Liver (tissue), 9 donors: ENCODE measurements around the gene OR2F2. TPM values are rescaled to one million over a fixed set of nuclear protein-coding genes. Genes with fewer than 3 reads are reported as not detected.

Experiments
- DNase-seq: peaks from one replicate; pipeline ENCODE4 v3.0.0-alpha.2; 2017; ENCODE audit warnings: low spot score
- H3K27ac ChIP-seq, 2 donors: one replicate each; pipeline ENCODE4 v1.7.0; 2013; ENCODE audit warnings: inconsistent platforms in 2 of 2, low read length in 2 of 2, control low read depth in 1 of 2, low read depth in 1 of 2, mild to moderate bottlenecking in 1 of 2
- H3K27me3 ChIP-seq, 4 donors: one replicate each; pipeline versions ENCODE4 v1.6.1 to v1.7.0; 2013; ENCODE audit warnings: low read length in 3 of 4, inconsistent platforms in 1 of 4, mild to moderate bottlenecking in 1 of 4, moderate library complexity in 1 of 4; ENCODE audit not compliant: control insufficient read depth in 4 of 4, insufficient read depth in 4 of 4
- H3K36me3 ChIP-seq, 4 donors: one replicate each; pipeline versions ENCODE4 v1.6.1 to v1.7.0; 2013; ENCODE audit warnings: low read length in 3 of 4, mild to moderate bottlenecking in 3 of 4, low read depth in 1 of 4, moderate library complexity in 1 of 4; ENCODE audit not compliant: control insufficient read depth in 4 of 4, insufficient read depth in 3 of 4
- H3K4me1 ChIP-seq, 4 donors: one replicate each; pipeline versions ENCODE4 v1.6.1 to v1.7.0; 2013; ENCODE audit warnings: low read length in 3 of 4, mild to moderate bottlenecking in 3 of 4, moderate library complexity in 1 of 4; ENCODE audit not compliant: control insufficient read depth in 4 of 4, insufficient read depth in 4 of 4
- H3K4me3 ChIP-seq, 3 donors: one replicate each; pipeline versions ENCODE4 v1.6.1 to v1.7.0; 2013; ENCODE audit warnings: low read length in 3 of 3, control low read depth in 1 of 3, low read depth in 1 of 3, mild to moderate bottlenecking in 1 of 3
- H3K9ac ChIP-seq, 2 donors: one replicate each; pipeline ENCODE4 v1.7.0; 2013; ENCODE audit warnings: low read length in 2 of 2, mild to moderate bottlenecking in 2 of 2, moderate library complexity in 2 of 2, control low read depth in 1 of 2, low read depth in 1 of 2
- H3K9me3 ChIP-seq, 4 donors: one replicate each; pipeline versions ENCODE4 v1.6.1 to v1.7.0; 2013; ENCODE audit warnings: low read length in 3 of 4; ENCODE audit not compliant: control insufficient read depth in 4 of 4
- EGR1 ChIP-seq, 2 donors: IDR thresholded peaks; 2 replicates each; pipeline ENCODE4 v1.6.1; 2016 to 2018; ENCODE audit warnings: antibody characterized with exemption in 2 of 2, low read depth in 2 of 2
- FOXA1 ChIP-seq: IDR thresholded peaks from 2 replicates; pipeline ENCODE4 v1.6.1; 2016; ENCODE audit warnings: antibody characterized with exemption
- FOXA2 ChIP-seq: IDR thresholded peaks from 2 replicates; pipeline ENCODE4 v1.6.1; 2016; ENCODE audit warnings: antibody characterized with exemption
- GABPA ChIP-seq, 2 donors: IDR thresholded peaks in 1 of 2; conservative IDR thresholded peaks in 1 of 2; 2 replicates each; pipeline ENCODE4 v1.6.1; 2016; ENCODE audit warnings: antibody characterized with exemption in 2 of 2, mild to moderate bottlenecking in 1 of 2, moderate library complexity in 1 of 2
- HNF4A ChIP-seq, 2 donors: conservative IDR thresholded peaks; 2 replicates each; pipeline ENCODE4 v1.6.1; 2016; ENCODE audit warnings: antibody characterized with exemption in 2 of 2, mild to moderate bottlenecking in 2 of 2
- HNF4G ChIP-seq: IDR thresholded peaks from 2 replicates; pipeline ENCODE4 v1.6.1; 2016; ENCODE audit warnings: antibody characterized with exemption
- JUND ChIP-seq, 2 donors: IDR thresholded peaks; 2 replicates each; pipeline ENCODE4 v1.6.1; 2016; ENCODE audit warnings: antibody characterized with exemption in 2 of 2
- NR2F2 ChIP-seq: IDR thresholded peaks from 2 replicates; pipeline ENCODE4 v1.6.1; 2016; ENCODE audit warnings: antibody characterized with exemption
- RAD21 ChIP-seq, 2 donors: IDR thresholded peaks; 2 replicates each; pipeline ENCODE4 v1.6.1; 2016; ENCODE audit warnings: antibody characterized with exemption in 2 of 2, mild to moderate bottlenecking in 2 of 2
- RXRA ChIP-seq, 2 donors: IDR thresholded peaks; 2 replicates each; pipeline ENCODE4 v1.6.1; 2017 to 2018; ENCODE audit warnings: antibody characterized with exemption in 2 of 2, mild to moderate bottlenecking in 1 of 2
- SP1 ChIP-seq: IDR thresholded peaks from 2 replicates; pipeline ENCODE4 v1.6.1; 2018; ENCODE audit warnings: antibody characterized with exemption, mild to moderate bottlenecking
- TAF1 ChIP-seq: conservative IDR thresholded peaks from 2 replicates; pipeline ENCODE4 v1.6.1; 2016; ENCODE audit warnings: antibody characterized with exemption, mild to moderate bottlenecking
- YY1 ChIP-seq: IDR thresholded peaks from 2 replicates; pipeline ENCODE4 v1.6.1; 2016; ENCODE audit warnings: antibody characterized with exemption, mild to moderate bottlenecking
- WGBS: extraction: QIAGEN DNeasy Blood & Tissue Kit; methylation state at CpG from one replicate; pipeline ENCODE4 v1.1.7; 2013; 5-methylcytosine and 5-hydroxymethylcytosine counted together
- polyA plus RNA-seq, 2 donors: library from polyadenylated mRNA; stranded (reverse) in 1 of 2; unstranded in 1 of 2; fragments of 200-250 nt in 1 of 2; fragments of >200 nt in 1 of 2; fragmentation: Nextera tagmentation in 1 of 2; extraction: Ambion mirVana in 1 of 2; gene quantifications; one replicate each; pipeline versions ENCODE4 v1.2.1 to v1.2.3, GENCODE V29; 2013 to 2015
- total RNA-seq, 2 donors: library from RNA; depleted of rRNA; stranded (reverse); fragments of >200 nt; gene quantifications; one replicate each; pipeline ENCODE4 v1.2.3, GENCODE V29; 2014
- TF ChIP-seq, protein P1 (sequence below): IDR thresholded peaks from 2 replicates; pipeline ENCODE4 v1.6.1; 2016; ENCODE audit warnings: antibody characterized with exemption
- TF ChIP-seq, protein P2 (sequence below): fragments of 150-350 bp; IDR thresholded peaks from 2 replicates; pipeline ENCODE4 v1.5.1; 2017; ENCODE audit warnings: improper control_type of control experiment, low read depth, low read length; ENCODE audit not compliant: missing input control
- TF ChIP-seq, protein P3 (sequence below): IDR thresholded peaks from 2 replicates; pipeline ENCODE4 v1.6.1; 2016; ENCODE audit warnings: antibody characterized with exemption
- TF ChIP-seq, protein P4 (sequence below): IDR thresholded peaks from 2 replicates; pipeline ENCODE4 v1.6.1; 2016; ENCODE audit warnings: antibody characterized with exemption, mild to moderate bottlenecking
- TF ChIP-seq, protein P5 (sequence below): IDR thresholded peaks from 2 replicates; pipeline ENCODE4 v1.6.1; 2016; ENCODE audit warnings: antibody characterized with exemption
- donor health status: healthy.
- donor health status: healthy.
- donor health status: healthy.
- donor health status: healthy.
- donor health status: healthy.

Gene OR2F2
- total and polyA plus RNA-seq, 4 donors = not detected

- TF ChIP-seq EGR1 (IDR thresholded peaks at IDR 0.05; ENCODE audit: low read depth in 2 of 2) (no peak), YY1 (no peak), JUND (IDR thresholded peaks at IDR 0.05) (no peak), HNF4A (conservative IDR thresholded peaks at IDR 0.05) (no peak), TAF1 (no peak)
- TF ChIP-seq, protein P1, sequence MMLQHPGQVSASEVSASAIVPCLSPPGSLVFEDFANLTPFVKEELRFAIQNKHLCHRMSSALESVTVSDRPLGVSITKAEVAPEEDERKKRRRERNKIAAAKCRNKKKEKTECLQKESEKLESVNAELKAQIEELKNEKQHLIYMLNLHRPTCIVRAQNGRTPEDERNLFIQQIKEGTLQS = no peak
- peak overlapping the region; percentile 69 to 87 for H3K9ac ChIP-seq
- H3K36me3 ChIP-seq = no peaks in the 10 kb centered on the region
- H3K4me1 ChIP-seq = peaks cover 6 to 16% (median 14%) of the 10 kb centered on the region in 4 donors
- peak overlapping the region; percentile 62 to 91 (median 71) for H3K4me3 ChIP-seq
- no peaks in the 10 kb centered on the region for H3K27me3 ChIP-seq
- 1% methylated on average over 14 of the region's 14 CpGs for WGBS
- no peaks in the 10 kb centered on the region for H3K9me3 ChIP-seq
- DNase-seq = peak; percentile 45
- peak overlapping the region; percentile 83 to 91 for H3K27ac ChIP-seq
Observed at GRCh38 chr7:143901332-143901667, 33.7 kb upstream of the OR2F2 start.

GRCh38 chr7:143901668-143902331 lies 33.2 kb upstream of the OR2F2 start, which contains the start of gene TCAF1:
Gene TCAF1 (minus strand): TSS chr7:143902176. CDS start chr7:143876608, 25,568 bp downstream.
- no peaks in the 10 kb centered on the region for H3K9me3 ChIP-seq
- under 1% methylated on average over 50 of the region's 50 CpGs for WGBS
- peaks cover 6 to 16% (median 14%) of the 10 kb centered on the region in 4 donors for H3K4me1 ChIP-seq
- peak within 1 kb of the TSS; percentile 69 to 87 for H3K9ac ChIP-seq
- no peaks in the 10 kb centered on the region for H3K27me3 ChIP-seq
- no peaks in the 10 kb centered on the region for H3K36me3 ChIP-seq
- peak within 1 kb of the TSS; percentile 62 to 91 (median 71) for H3K4me3 ChIP-seq
- peak; percentile 95 for DNase-seq
- TF ChIP-seq, protein P2, sequence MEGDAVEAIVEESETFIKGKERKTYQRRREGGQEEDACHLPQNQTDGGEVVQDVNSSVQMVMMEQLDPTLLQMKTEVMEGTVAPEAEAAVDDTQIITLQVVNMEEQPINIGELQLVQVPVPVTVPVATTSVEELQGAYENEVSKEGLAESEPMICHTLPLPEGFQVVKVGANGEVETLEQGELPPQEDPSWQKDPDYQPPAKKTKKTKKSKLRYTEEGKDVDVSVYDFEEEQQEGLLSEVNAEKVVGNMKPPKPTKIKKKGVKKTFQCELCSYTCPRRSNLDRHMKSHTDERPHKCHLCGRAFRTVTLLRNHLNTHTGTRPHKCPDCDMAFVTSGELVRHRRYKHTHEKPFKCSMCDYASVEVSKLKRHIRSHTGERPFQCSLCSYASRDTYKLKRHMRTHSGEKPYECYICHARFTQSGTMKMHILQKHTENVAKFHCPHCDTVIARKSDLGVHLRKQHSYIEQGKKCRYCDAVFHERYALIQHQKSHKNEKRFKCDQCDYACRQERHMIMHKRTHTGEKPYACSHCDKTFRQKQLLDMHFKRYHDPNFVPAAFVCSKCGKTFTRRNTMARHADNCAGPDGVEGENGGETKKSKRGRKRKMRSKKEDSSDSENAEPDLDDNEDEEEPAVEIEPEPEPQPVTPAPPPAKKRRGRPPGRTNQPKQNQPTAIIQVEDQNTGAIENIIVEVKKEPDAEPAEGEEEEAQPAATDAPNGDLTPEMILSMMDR = no peak
- TF ChIP-seq, protein P3, sequence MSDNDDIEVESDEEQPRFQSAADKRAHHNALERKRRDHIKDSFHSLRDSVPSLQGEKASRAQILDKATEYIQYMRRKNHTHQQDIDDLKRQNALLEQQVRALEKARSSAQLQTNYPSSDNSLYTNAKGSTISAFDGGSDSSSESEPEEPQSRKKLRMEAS = peak; percentile 37
- TF ChIP-seq EGR1 (IDR thresholded peaks at IDR 0.05; ENCODE audit: low read depth in 2 of 2) = peak; percentile 97 to 99
- peak; percentile 90 for TF ChIP-seq TAF1
- TF ChIP-seq RXRA (IDR thresholded peaks at IDR 0.05) = peak; percentile 75 to 85
- TF ChIP-seq, protein P1 = no peak
- TF ChIP-seq, protein P4, sequence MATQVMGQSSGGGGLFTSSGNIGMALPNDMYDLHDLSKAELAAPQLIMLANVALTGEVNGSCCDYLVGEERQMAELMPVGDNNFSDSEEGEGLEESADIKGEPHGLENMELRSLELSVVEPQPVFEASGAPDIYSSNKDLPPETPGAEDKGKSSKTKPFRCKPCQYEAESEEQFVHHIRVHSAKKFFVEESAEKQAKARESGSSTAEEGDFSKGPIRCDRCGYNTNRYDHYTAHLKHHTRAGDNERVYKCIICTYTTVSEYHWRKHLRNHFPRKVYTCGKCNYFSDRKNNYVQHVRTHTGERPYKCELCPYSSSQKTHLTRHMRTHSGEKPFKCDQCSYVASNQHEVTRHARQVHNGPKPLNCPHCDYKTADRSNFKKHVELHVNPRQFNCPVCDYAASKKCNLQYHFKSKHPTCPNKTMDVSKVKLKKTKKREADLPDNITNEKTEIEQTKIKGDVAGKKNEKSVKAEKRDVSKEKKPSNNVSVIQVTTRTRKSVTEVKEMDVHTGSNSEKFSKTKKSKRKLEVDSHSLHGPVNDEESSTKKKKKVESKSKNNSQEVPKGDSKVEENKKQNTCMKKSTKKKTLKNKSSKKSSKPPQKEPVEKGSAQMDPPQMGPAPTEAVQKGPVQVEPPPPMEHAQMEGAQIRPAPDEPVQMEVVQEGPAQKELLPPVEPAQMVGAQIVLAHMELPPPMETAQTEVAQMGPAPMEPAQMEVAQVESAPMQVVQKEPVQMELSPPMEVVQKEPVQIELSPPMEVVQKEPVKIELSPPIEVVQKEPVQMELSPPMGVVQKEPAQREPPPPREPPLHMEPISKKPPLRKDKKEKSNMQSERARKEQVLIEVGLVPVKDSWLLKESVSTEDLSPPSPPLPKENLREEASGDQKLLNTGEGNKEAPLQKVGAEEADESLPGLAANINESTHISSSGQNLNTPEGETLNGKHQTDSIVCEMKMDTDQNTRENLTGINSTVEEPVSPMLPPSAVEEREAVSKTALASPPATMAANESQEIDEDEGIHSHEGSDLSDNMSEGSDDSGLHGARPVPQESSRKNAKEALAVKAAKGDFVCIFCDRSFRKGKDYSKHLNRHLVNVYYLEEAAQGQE = peak; percentile 94
- TF ChIP-seq GABPA (IDR thresholded peaks at IDR 0.05 in 1 of 2, conservative IDR thresholded peaks at IDR 0.05 in 1 of 2) = no peak
- TF ChIP-seq, protein P5, sequence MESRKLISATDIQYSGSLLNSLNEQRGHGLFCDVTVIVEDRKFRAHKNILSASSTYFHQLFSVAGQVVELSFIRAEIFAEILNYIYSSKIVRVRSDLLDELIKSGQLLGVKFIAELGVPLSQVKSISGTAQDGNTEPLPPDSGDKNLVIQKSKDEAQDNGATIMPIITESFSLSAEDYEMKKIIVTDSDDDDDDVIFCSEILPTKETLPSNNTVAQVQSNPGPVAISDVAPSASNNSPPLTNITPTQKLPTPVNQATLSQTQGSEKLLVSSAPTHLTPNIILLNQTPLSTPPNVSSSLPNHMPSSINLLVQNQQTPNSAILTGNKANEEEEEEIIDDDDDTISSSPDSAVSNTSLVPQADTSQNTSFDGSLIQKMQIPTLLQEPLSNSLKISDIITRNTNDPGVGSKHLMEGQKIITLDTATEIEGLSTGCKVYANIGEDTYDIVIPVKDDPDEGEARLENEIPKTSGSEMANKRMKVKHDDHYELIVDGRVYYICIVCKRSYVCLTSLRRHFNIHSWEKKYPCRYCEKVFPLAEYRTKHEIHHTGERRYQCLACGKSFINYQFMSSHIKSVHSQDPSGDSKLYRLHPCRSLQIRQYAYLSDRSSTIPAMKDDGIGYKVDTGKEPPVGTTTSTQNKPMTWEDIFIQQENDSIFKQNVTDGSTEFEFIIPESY = peak; percentile 39
- TF ChIP-seq FOXA1 = no peak
- peak; percentile 31 for TF ChIP-seq YY1
- TF ChIP-seq RAD21 (IDR thresholded peaks at IDR 0.05) = peak; percentile 24 to 38
- peak; percentile 54 for TF ChIP-seq NR2F2
- peak; percentile 83 to 90 for TF ChIP-seq HNF4A (conservative IDR thresholded peaks at IDR 0.05)
- peak; percentile 87 for TF ChIP-seq SP1
- TF ChIP-seq FOXA2 = no peak
- peak; percentile 47 for TF ChIP-seq HNF4G
- peak in 1 of 2 donors; percentile 72 for TF ChIP-seq JUND (IDR thresholded peaks at IDR 0.05)
- H3K27ac ChIP-seq = peak within 1 kb of the TSS; percentile 83 to 91
